OCI-LY1 (cell line): ENCODE measurements around the gene CD247.

Experiments used
- CTCF ChIP-seq: fragments of 200-600 bp; sonication (generic), shearing (Covaris generic); IDR thresholded peaks from 2 replicates; pipeline ENCODE4 v1.5.1; 2017; ENCODE audit warnings: mild to moderate bottlenecking, antibody characterized with exemption, low read length, moderate library complexity, mixed read lengths
- EZH2 ChIP-seq: fragments of 200-600 bp; sonication (generic), shearing (Covaris generic); IDR thresholded peaks from 2 replicates; pipeline ENCODE4 v1.8.0; 2017; ENCODE audit warnings: borderline replicate concordance, mixed run types, mild to moderate bottlenecking, antibody characterized with exemption, low read length, moderate library complexity, mixed read lengths

- TF ChIP-seq EZH2 (no peak), CTCF (no peak)
These were observed 97.8 kb downstream of the CD247 start for GRCh38 chr1:167420510-167420909.
